Upper lobe of right lung (tissue), 1 donor: ENCODE data around the gene MYZAP. TPM values are rescaled to one million over a fixed set of nuclear protein-coding genes. Genes with fewer than 3 reads are reported as not detected.

Experiments used
- ATAC-seq: fragments of 200-7000 bp; cut with Tn5 transposase; one replicate; pipeline ENCODE4 v1.9.1; 2020; ENCODE audit warnings: mild to moderate bottlenecking, moderate library complexity
- DNase-seq: peaks from one replicate; pipeline ENCODE4 v3.0.0-alpha.2; 2020
- H3K27ac ChIP-seq: fragments of 200-600 bp; one replicate; pipeline ENCODE4 v1.8.0; 2022
- H3K27me3 ChIP-seq: fragments of 200-600 bp; one replicate; pipeline ENCODE4 v1.8.0; 2022; ENCODE audit warnings: mild to moderate bottlenecking
- H3K36me3 ChIP-seq: fragments of 200-600 bp; one replicate; pipeline ENCODE4 v1.8.0; 2022
- H3K4me1 ChIP-seq: fragments of 200-600 bp; one replicate; pipeline ENCODE4 v1.8.0; 2022
- H3K4me3 ChIP-seq: fragments of 200-600 bp; one replicate; pipeline ENCODE4 v1.8.0; 2022; ENCODE audit warnings: mild to moderate bottlenecking
- H3K9me3 ChIP-seq: fragments of 200-600 bp; one replicate; pipeline ENCODE4 v1.8.0; 2022
- intact Hi-C: fragments of 100-400 bp; cut with DNase I; formaldehyde crosslinking; loops from one replicate; pipeline ENCODE4 v1.11.0; 2022
- total RNA-seq: library from RNA; stranded (reverse); fragmentation: NEBNext Ultra II Directional; extraction: Animal tissue kit (Norgen Biotek cat#: 25700); gene quantifications from one replicate; pipeline ENCODE4 v1.2.1, GENCODE V29; 2021
- TF ChIP-seq, protein P1 (sequence below): fragments of 200-600 bp; IDR thresholded peaks from one replicate; pipeline ENCODE4 v1.8.0; 2022; ENCODE audit warnings: antibody characterized with exemption
- donor health status: DM: no; HTN: yes; CAD: no; lungs with severe emphysema.

The MYZAP gene
- total RNA-seq, 1 donor from 2014 or later, result 30.9 TPM

DNA sequence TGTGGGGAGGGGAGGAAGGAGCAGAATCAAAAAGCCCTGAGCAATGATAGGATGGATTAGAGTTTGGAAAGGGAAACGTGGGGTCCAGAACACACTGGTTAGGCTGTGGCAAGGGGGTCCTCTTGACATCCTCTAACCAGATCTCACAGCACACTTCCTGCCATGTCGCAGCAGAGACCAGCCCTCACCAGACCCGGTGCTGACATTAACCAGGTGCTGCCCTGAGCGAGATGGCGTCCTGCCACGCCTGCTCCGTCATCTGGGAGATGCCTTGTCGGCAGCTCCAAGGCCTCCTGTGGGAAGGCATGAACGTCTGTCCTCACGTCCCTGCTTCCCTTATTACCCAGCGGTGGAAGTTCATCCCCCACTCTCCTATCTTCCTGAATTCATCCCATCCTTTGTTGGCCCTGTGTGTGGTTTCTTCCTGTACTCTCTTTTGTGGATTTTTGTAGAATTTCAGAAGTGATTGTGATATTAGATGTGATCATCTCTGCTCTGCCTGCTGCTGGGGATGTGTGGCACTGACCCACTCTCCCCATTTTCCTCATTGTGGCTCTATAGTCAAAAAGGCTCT is 29.4 kb upstream of the MYZAP start:
- Histone ChIP-seq H3K36me3 (no peaks in the 10 kb centered on the region), H3K9me3 (no peaks in the 10 kb centered on the region), H3K4me3 (no peak overlapping the region), H3K27ac (no peak overlapping the region), H3K4me1 (no peaks in the 10 kb centered on the region), H3K27me3 (no peaks in the 10 kb centered on the region)
- no peak for ATAC-seq
- DNase-seq, result no peak
- intact Hi-C loops, result no loop called here
- TF ChIP-seq, protein P1, sequence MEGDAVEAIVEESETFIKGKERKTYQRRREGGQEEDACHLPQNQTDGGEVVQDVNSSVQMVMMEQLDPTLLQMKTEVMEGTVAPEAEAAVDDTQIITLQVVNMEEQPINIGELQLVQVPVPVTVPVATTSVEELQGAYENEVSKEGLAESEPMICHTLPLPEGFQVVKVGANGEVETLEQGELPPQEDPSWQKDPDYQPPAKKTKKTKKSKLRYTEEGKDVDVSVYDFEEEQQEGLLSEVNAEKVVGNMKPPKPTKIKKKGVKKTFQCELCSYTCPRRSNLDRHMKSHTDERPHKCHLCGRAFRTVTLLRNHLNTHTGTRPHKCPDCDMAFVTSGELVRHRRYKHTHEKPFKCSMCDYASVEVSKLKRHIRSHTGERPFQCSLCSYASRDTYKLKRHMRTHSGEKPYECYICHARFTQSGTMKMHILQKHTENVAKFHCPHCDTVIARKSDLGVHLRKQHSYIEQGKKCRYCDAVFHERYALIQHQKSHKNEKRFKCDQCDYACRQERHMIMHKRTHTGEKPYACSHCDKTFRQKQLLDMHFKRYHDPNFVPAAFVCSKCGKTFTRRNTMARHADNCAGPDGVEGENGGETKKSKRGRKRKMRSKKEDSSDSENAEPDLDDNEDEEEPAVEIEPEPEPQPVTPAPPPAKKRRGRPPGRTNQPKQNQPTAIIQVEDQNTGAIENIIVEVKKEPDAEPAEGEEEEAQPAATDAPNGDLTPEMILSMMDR, result no peak

DNA sequence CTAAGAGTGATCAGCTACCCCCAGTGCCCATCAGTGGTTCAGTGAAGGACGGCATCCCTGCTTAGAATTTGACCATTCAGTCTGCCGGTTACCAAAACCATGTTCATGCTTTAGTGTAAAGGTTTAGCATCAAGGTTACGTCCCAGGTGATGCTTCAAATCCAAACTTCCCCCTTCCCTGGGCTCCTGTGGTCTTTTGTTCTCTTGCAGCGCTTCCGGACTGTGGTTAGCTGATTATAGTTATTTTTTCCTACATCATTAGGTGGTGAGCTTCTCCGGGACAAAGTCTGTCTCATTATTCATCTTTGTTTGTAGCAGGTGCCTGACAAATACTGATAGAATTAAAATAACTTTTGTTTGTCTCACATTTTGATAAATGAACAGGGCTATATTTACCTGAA is 28.3 kb upstream of the MYZAP start:
- Histone ChIP-seq H3K27me3 (no peaks in the 10 kb centered on the region), H3K27ac (no peak overlapping the region), H3K4me3 (no peak overlapping the region), H3K36me3 (no peaks in the 10 kb centered on the region), H3K9me3 (no peaks in the 10 kb centered on the region), H3K4me1 (no peaks in the 10 kb centered on the region)
- DNase-seq (no peak), ATAC-seq (no peak)
- TF ChIP-seq, protein P1, result no peak
- intact Hi-C loops, result no loop called here

DNA sequence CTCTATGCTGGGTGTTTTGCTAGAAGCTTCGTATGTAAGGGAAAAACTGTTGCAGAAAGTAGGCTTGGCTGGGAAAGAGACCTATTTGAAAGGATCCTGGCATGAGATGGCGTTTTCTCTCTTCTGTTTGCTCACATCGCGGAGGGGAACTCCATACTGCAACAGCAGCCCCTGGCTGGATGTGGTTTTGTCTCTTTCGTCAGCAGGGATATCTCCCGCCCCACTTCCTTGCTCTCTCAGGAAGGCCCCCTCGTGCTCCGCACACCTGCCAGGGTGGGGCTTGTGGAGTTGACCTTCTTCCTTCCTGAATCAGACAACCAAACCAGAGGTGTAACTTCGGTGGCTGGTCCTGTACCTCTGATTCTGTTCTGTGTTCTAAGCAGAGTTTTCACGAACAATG is 26.4 kb upstream of the MYZAP start:
- ATAC-seq (no peak), DNase-seq (no peak)
- Histone ChIP-seq H3K27ac (no peak overlapping the region), H3K36me3 (no peaks in the 10 kb centered on the region), H3K27me3 (no peaks in the 10 kb centered on the region), H3K4me1 (no peaks in the 10 kb centered on the region), H3K4me3 (no peak overlapping the region), H3K9me3 (no peaks in the 10 kb centered on the region)
- TF ChIP-seq, protein P1, result no peak
- intact Hi-C loops, result no loop called here

DNA sequence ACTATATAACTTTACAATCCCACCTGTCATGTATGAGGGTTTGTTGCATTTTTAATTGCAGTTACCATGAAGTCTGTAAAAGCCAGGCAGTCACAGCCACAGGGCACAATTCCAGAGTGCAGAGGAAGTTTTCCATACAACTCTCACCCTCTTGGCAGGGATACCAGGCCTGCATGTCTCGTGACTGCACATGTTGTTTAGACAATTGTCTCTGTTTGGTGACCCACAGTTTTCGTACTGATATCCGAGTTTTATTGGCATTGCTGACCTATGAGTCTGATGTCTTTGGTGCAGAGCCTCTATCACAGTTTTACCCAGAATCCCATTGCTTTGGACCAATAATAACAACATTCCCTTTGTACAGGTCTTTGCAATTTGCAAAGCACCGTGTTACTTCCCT is 24.9 kb upstream of the MYZAP start:
- ATAC-seq, result no peak
- no peaks in the 10 kb centered on the region for H3K4me1 ChIP-seq
- intact Hi-C loops, result no loop called here
- H3K27me3 ChIP-seq, result no peaks in the 10 kb centered on the region
- no peak for DNase-seq
- H3K27ac ChIP-seq, result no peak overlapping the region
- TF ChIP-seq, protein P1, result no peak
- H3K4me3 ChIP-seq, result no peak overlapping the region
- H3K9me3 ChIP-seq, result no peaks in the 10 kb centered on the region
- H3K36me3 ChIP-seq, result no peaks in the 10 kb centered on the region

DNA sequence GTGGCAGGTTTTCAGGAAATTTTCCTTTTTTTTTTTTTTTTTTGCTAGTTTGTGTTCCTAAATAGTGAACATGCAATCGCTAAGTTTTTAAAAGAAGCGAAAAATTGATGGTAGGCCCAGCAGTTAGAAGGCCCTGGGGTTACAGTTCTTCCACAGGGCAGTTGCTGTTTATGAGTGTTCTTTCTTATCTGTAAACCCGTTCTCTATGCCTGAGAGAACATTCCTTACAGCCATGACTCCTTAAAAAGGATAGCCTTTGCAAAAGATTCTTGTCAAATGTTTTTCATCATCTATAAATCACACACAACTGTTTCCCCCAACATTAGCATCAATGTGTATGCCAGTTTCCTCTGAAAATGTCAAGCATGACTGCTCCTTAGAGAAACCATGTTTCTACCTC is 23.8 kb upstream of the MYZAP start:
- no peak overlapping the region for H3K4me3 ChIP-seq
- ATAC-seq, result no peak
- intact Hi-C loops, result no loop called here
- H3K9me3 ChIP-seq, result no peaks in the 10 kb centered on the region
- TF ChIP-seq, protein P1, result no peak
- no peak overlapping the region for H3K27ac ChIP-seq
- DNase-seq, result no peak
- H3K36me3 ChIP-seq, result no peaks in the 10 kb centered on the region
- H3K4me1 ChIP-seq, result no peaks in the 10 kb centered on the region
- H3K27me3 ChIP-seq, result no peaks in the 10 kb centered on the region

DNA sequence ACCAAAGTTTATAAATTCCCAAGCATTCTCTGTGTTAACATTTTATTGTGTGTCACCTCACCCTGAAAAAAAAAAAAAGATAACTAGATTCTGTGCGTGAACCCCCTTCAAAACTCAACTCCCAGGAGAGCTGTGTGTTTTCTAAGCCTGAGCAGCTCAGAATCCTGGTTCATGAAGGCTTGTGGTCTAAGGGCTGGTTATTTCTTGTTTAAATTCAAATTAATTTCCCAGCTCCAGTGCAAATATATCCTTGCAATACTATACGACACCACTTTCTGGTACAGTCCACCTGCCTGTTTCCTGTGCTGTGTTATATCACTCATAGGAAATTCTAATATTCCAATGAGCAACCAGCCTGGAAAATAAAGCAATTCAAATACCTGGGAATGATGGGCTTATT is 23.4 kb upstream of the MYZAP start:
- no peak overlapping the region for H3K4me3 ChIP-seq
- H3K27ac ChIP-seq, result no peak overlapping the region
- TF ChIP-seq, protein P1, result no peak
- no peaks in the 10 kb centered on the region for H3K27me3 ChIP-seq
- H3K9me3 ChIP-seq, result no peaks in the 10 kb centered on the region
- no peak for ATAC-seq
- no peaks in the 10 kb centered on the region for H3K4me1 ChIP-seq
- DNase-seq, result no peak
- intact Hi-C loops, result no loop called here
- H3K36me3 ChIP-seq, result no peaks in the 10 kb centered on the region
